HK-2 (cell line): Measurements from ENCODE around the gene CCDC78.

Source experiments
- DNase-seq: peaks from one replicate; pipeline ENCODE4 v3.0.0-alpha.2; 2018; ENCODE audit not compliant: unreplicated experiment

The CCDC78 gene

GRCh38 chr16:678858-679813 lies 47.1 kb downstream of the CCDC78 start:
- DNase-seq, result peak; percentile 55

DNA sequence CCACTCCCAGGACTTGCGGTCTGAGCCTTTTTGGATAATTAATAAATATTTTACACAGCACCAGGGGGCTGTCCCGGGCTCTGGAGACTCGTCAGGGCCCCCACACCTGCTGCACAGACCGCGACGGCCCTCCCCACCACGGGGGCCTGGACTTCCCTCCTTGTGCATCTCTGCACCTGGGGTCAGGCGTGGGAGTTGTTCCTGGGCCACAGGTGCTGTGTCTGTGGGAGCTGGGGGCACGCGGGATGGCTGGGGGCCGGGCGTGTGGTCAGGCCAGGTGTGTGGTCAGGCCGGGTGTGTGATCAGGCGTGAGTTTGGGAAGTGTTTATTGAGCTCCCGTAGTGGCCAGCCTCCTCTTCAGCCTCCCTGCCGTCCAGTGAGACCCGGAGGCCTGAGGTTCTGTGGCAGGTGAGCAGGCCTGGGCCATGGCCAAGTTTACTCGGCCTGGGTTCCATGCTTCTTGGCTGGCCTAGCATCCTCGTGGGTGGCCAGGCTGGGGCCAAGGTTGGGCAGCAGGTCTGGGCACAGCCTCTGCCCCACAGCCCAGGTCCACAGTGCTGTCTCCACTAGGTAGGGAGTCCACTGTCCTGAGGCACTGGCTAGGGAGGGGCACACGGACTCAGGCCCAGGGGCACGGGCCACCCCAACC lies 47.9 kb downstream of the CCDC78 start:
- no peak for DNase-seq

GRCh38 chr16:677316-678190 lies 48.7 kb downstream of the CCDC78 start:
- no peak for DNase-seq

DNA sequence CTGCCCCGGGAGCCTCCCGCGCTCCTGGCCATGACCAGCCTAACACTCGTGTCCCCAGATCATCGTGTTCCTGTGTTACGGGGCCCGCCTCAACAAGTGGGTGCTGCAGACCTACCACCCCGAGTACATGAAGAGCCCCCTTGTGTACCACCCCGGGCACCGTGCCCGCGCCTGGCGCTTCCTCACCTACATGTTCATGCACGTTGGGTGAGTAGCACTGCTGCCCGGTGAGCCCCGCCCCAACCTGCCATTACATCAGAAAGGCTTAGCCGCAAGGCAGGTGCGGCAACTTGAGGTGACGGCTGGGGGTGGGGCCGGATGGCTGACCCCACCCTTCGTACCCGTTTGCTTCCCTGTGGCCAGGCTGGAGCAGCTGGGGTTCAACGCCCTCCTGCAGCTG lies 49.3 kb downstream of the CCDC78 start:
- no peak for DNase-seq

GRCh38 chr16:676565-676902 lies 49.7 kb downstream of the CCDC78 start:
- DNase-seq, result no peak

DNA sequence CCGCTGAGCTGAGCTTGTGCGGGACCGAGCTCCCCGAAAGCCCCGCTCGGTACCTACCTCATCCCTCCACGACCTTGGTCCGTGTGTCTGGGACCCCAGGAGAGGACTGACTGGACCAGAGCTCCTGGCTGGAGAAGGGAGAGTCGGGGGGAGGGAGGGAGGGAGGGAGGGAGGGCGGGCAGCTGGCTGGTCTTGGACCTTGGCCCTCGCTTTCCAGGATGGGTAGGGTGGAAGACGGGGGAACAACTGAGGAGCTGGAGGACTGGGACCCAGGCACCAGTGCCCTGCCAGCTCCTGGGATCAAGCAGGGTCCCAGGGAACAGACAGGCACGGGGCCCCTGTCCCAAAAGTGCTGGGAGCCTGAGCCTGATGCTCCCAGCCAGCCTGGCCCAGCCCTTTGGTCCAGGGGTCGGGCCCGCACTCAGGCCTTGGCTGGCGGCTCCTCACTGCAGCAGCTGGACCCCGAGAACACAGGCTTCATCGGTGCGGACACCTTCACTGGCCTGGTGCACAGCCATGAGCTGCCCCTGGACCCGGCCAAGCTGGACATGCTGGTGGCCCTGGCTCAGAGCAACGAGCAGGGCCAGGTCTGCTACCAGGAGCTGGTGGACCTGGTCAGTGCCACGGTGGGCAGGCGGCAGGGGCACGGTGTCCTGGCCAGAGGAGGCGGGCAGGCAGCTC lies 50.2 kb downstream of the CCDC78 start:
- DNase-seq, result no peak

- DNase-seq, result no peak
Measured at GRCh38 chr16:674968-675883, 51.0 kb downstream of the CCDC78 start, which contains the start of gene RHBDL1. Gene RHBDL1 (plus strand): TSS chr16:675671. CDS start chr16:675791, 120 bp downstream.

DNA sequence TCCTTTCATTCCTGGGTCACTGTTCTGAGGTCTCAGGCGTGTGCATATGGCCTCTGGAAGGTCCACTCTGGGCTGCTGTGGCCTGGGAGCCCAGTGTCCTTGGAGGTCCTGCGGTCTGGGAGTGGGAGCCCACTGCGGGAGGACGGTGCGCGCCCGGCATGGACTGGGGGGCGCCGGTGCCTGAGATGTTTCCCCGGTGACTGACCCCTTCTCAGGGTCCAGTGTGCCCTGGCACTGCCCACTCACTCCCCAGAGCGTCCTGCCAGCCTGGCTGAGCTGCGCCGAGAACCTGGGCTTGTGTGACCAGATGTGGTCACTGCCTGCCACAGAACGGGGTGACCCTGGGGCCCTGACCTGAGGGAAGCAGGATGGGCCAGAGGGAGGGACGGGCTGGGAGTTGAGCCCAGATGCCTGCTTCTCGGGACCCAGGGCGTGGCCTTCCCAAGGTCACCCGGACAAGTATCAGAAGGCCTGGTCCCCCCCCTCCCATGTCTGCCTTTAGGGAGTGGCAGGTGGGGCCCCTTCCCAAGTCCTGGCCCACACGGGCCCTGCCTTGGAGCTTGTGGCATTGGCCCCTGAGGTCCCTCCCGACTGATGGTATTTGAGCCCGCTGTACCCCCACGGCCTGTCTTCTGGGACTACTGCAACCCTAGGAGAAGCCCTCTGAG lies 51.9 kb downstream of the CCDC78 start:
- no peak for DNase-seq

DNA sequence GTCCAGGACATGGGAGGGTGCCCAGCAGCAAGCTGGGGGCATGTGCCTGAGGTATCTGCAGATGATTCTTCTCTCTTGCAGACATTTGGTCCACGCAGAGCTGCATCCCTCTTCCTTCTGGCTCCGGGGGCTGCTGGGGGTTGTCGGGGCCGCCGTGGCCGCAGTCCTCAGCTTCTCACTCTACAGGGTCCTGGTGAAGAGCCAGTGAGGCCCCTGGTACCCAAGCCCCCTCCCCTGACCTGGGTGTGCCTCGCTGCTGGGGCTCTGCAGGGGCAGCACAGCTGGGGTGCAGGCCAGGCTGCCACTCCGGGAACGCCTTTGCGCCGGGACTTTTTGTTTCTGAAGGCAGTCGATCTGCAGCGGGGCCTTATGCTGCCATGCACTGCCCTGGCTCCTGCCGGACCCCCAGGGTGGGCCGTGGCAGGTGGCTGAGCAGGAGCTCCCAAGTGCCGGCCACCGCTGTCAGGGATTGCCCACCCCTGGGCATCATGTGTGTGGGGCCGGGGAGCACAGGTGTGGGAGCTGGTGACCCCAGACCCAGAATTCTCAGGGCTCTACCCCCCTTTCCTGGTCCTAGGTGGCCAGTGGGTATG lies 52.7 kb downstream of the CCDC78 start:
- DNase-seq, result no peak

- DNase-seq, result no peak
Measured at GRCh38 chr16:672851-673250, 53.4 kb downstream of the CCDC78 start.
